ENCODE measurements around the gene CTSD.

- TF ChIP-seq, protein P1, sequence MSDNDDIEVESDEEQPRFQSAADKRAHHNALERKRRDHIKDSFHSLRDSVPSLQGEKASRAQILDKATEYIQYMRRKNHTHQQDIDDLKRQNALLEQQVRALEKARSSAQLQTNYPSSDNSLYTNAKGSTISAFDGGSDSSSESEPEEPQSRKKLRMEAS (IDR thresholded peaks at IDR 0.05) = no peak
- TF ChIP-seq CTCF (IDR thresholded peaks at IDR 0.05; ENCODE audit: low read depth, low read length, missing input control) = no peak
- TF ChIP-seq, protein P2, sequence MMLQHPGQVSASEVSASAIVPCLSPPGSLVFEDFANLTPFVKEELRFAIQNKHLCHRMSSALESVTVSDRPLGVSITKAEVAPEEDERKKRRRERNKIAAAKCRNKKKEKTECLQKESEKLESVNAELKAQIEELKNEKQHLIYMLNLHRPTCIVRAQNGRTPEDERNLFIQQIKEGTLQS (IDR thresholded peaks at IDR 0.05) = no peak
- no peak for TF ChIP-seq TAF1 (conservative IDR thresholded peaks at IDR 0.05)
- no peak for TF ChIP-seq FOXA1 (IDR thresholded peaks at IDR 0.05)
- TF ChIP-seq SP1 (IDR thresholded peaks at IDR 0.05) = no peak
- no peak for TF ChIP-seq RAD21 (IDR thresholded peaks at IDR 0.05)
- no peak for TF ChIP-seq YY1 (IDR thresholded peaks at IDR 0.05)
- TF ChIP-seq GABPA (IDR thresholded peaks at IDR 0.05 in 1 of 2, conservative IDR thresholded peaks at IDR 0.05 in 1 of 2) = no peak
Observed at GRCh38 chr11:1777737-1778136, 14.0 kb upstream of the CTSD start.

Data from liver (tissue), 3 donors.